Measurements from ENCODE around the gene HOXA6. TPM values are rescaled to one million over a fixed set of nuclear protein-coding genes. Genes with fewer than 3 reads are reported as not detected.

The HOXA6 gene
- total RNA-seq, 2 donors from 2014 or later = 10.9 to 29.6 TPM

DNA sequence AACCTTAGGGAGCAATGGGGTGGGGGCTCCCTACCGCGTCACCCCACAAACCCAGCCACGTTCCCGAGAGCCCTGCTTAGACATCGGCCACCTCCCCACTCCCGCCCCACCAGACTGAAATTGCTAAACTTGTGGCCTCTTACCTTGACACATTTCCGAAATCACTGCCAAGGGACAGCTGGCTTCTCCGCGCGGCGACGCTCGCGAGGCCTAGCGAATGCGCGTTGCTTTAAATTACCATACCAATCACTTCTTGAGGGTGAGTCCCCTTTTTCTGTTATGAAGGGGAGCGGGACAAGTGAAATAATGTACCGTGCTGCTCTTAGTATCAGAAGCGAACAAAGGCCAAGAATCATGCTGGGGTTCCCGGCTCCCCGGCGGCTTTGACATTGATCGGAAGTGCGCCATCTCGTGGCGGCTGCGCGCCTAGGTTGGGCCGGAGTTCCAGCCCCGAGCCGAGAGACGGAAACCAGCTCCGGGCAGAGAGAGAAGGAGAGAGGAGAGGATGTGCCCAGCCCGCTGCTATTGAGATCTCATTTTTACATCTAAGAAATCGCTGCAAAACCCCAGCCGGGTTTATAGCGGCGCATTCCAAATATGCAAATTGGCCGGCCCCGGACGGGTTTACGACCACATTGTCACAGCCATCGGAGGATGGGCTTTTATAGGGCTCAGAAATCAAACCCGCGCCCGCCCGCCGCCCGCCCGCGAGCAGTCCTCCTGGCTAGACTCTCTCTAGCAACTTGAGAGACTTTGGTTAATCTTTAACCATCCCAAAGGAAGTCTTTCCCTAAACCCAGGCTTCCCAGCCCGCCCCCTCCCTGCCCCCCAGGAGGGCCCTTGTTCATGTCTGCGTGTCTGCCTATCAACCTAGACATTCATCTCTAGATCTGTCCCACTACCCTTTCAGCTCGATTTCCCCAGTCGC lies 32.2 kb upstream of the HOXA6 start:
- Histone ChIP-seq H3K27me3 (no peaks in the 10 kb centered on the region), H3K9ac (ENCODE audit: low read depth in 2 of 2, low read length in 2 of 2) (peak overlapping the region; percentile 63 to 98), H3K36me3 (no peaks in the 10 kb centered on the region), H3K4me3 (peak overlapping the region; percentile 28), H3K4me1 (peaks cover 20% of the 10 kb centered on the region), H3K27ac (peak overlapping the region; percentile 94), H3K9me3 (no peaks in the 10 kb centered on the region)
- intact Hi-C loops (cut with DNase I) = no loop called here
- TF ChIP-seq CTCF (IDR thresholded peaks at IDR 0.05) = peak; percentile 93
- peak; percentile 90 for DNase-seq

- Histone ChIP-seq H3K9me3 (no peaks in the 10 kb centered on the region), H3K36me3 (no peaks in the 10 kb centered on the region), H3K9ac (ENCODE audit: low read depth in 2 of 2, low read length in 2 of 2) (peak overlapping the region; percentile 63 to 98), H3K4me1 (peaks cover 20% of the 10 kb centered on the region), H3K27me3 (peaks cover 3% of the 10 kb centered on the region), H3K4me3 (peak overlapping the region; percentile 28), H3K27ac (peak overlapping the region; percentile 94)
- no peak for DNase-seq
- TF ChIP-seq CTCF (IDR thresholded peaks at IDR 0.05) = no peak
- intact Hi-C loops (cut with DNase I) = no loop called here
Observed at GRCh38 chr7:27179030-27179429, 31.5 kb upstream of the HOXA6 start.

GRCh38 chr7:27178366-27178765 lies 30.8 kb upstream of the HOXA6 start:
- DNase-seq = no peak
- Histone ChIP-seq H3K36me3 (no peaks in the 10 kb centered on the region), H3K4me1 (peaks cover 19% of the 10 kb centered on the region), H3K27ac (peak overlapping the region; percentile 94), H3K9ac (ENCODE audit: low read depth in 2 of 2, low read length in 2 of 2) (peak overlapping the region in 1 of 2 donors; percentile 98), H3K9me3 (no peaks in the 10 kb centered on the region), H3K27me3 (peaks cover 9% of the 10 kb centered on the region), H3K4me3 (peak overlapping the region; percentile 28)
- TF ChIP-seq CTCF (IDR thresholded peaks at IDR 0.05) = no peak
- intact Hi-C loops (cut with DNase I) = no loop called here

DNA sequence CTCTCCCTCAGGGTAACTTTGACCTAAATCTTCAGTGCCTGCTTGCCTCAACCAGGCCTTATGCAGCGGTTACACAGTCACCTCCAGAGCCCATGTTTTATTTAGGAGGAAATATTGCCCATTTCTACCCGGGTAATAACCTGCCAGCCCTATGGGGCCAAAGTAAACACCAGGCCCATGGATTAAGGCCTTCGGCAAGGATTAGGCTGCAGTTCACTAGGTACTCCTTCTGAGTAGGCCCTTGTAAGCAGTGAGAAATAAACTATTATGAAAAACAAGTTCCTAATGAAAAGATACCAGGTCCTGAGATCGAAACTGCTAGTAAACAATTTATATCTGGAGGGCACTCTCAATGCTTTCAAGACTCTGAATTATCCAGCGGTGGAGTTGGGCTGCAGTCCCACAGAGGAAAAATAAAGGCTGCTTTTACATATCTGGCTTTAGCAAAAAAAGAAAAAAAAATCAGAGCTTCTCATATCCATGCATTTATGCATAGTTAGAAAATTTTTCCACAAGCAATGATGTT lies 30.3 kb upstream of the HOXA6 start:
- H3K27me3 ChIP-seq = peaks cover 10% of the 10 kb centered on the region
- peaks cover 14% of the 10 kb centered on the region for H3K4me1 ChIP-seq
- H3K4me3 ChIP-seq = peak overlapping the region; percentile 28
- no peaks in the 10 kb centered on the region for H3K9me3 ChIP-seq
- peak overlapping the region; percentile 94 for H3K27ac ChIP-seq
- DNase-seq = no peak
- intact Hi-C loops (cut with DNase I) = no loop called here
- TF ChIP-seq CTCF (IDR thresholded peaks at IDR 0.05) = no peak
- no peaks in the 10 kb centered on the region for H3K36me3 ChIP-seq
- H3K9ac ChIP-seq (ENCODE audit: low read depth in 2 of 2, low read length in 2 of 2) = peak overlapping the region; percentile 67 to 98

DNA sequence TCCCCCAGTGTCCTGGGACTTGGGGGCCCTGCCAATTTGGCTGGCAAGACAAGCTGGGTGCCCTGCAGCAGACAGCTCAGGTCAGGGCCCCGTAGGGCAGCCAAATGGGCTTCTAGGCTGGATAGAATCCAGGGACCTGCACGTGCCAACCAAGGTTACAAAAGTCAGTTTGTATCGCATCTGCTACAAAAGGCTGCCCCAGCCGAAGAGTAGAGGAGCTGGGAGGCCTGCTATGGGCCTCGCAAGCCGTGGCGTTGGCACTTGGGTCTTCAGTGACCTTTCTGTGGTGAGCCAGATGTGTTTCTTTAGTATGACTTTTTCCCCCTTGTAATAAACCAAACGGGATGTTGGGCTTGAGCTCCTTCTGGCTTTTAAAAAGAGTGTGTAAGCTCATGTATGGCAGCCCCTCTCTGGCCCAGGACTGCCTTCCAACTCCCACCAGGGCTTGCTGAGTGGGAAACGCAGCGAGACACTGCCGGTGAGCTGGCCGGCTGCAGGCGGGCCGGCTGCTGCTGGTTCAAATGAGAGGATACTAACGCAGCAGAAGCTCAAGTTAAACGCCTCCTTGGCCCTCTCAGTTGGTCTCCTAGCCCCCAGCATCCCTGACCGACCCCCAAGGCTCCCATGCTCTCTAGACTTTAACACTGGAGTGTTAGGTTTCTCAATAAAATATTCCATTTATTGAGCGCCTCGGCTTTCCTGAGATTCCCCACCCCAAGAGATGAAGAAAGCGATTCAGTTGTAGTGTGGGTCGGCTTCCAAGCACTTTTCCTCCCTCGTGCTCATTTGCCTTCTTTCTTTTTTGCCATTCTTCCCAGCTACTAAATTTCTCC lies 29.6 kb upstream of the HOXA6 start:
- Histone ChIP-seq H3K36me3 (no peaks in the 10 kb centered on the region), H3K27me3 (peaks cover 10% of the 10 kb centered on the region), H3K9ac (ENCODE audit: low read depth in 2 of 2, low read length in 2 of 2) (peak overlapping the region; percentile 67 to 98), H3K9me3 (no peaks in the 10 kb centered on the region), H3K4me3 (peak overlapping the region; percentile 28), H3K27ac (peak overlapping the region; percentile 94), H3K4me1 (peaks cover 10% of the 10 kb centered on the region)
- DNase-seq = no peak
- intact Hi-C loops (cut with DNase I) = no loop called here
- no peak for TF ChIP-seq CTCF (IDR thresholded peaks at IDR 0.05)

All from colonic mucosa (tissue), 4 donors.